ENCODE measurements around the gene ENPP6.
"Not testable (repeated sequence)": the region's sequence is repeated elsewhere in the genome, so short reads cannot be mapped to it uniquely, and the experiment has no call there.

Gene ENPP6

GRCh38 chr4:184148738-184149637 is 68.7 kb downstream of the ENPP6 start:
- no peak for DNase-seq (ENCODE audit: low spot score)

GRCh38 chr4:184147858-184148737 is 69.6 kb downstream of the ENPP6 start:
- DNase-seq (ENCODE audit: low spot score) = peak; percentile 11

GRCh38 chr4:184146951-184147350 is 70.7 kb downstream of the ENPP6 start:
- DNase-seq (ENCODE audit: low spot score) = no peak

- DNase-seq (ENCODE audit: low spot score) = no peak
Measured at GRCh38 chr4:184145596-184145995, 72.1 kb downstream of the ENPP6 start.

GRCh38 chr4:184143770-184144564 is 73.7 kb downstream of the ENPP6 start:
- no peak for DNase-seq (ENCODE audit: low spot score)

- no peak for DNase-seq (ENCODE audit: low spot score)
Measured at GRCh38 chr4:184142121-184143000, 75.3 kb downstream of the ENPP6 start.

GRCh38 chr4:184140901-184141300 is 76.8 kb downstream of the ENPP6 start:
- DNase-seq (ENCODE audit: low spot score) = not testable (repeated sequence)

- no peak for DNase-seq (ENCODE audit: low spot score)
Measured at GRCh38 chr4:184136525-184136924, 81.1 kb downstream of the ENPP6 start.

- no peak for DNase-seq (ENCODE audit: low spot score)
Measured at GRCh38 chr4:184126800-184127199, 90.9 kb downstream of the ENPP6 start.

GRCh38 chr4:184122631-184123408 is 94.9 kb downstream of the ENPP6 start:
- no peak for DNase-seq (ENCODE audit: low spot score)

GRCh38 chr4:184120549-184121127 is 97.0 kb downstream of the ENPP6 start:
- DNase-seq (ENCODE audit: low spot score) = no peak

GRCh38 chr4:184117662-184118199 is 99.9 kb downstream of the ENPP6 start:
- DNase-seq (ENCODE audit: low spot score) = no peak

GRCh38 chr4:184115399-184115798 is 102.3 kb downstream of the ENPP6 start:
- no peak for DNase-seq (ENCODE audit: low spot score)

- DNase-seq (ENCODE audit: low spot score) = no peak
Measured at GRCh38 chr4:184114431-184114830, 103.2 kb downstream of the ENPP6 start.

GRCh38 chr4:184112006-184112550 is 105.6 kb downstream of the ENPP6 start:
- no peak for DNase-seq (ENCODE audit: low spot score)

- DNase-seq (ENCODE audit: low spot score) = no peak
Measured at GRCh38 chr4:184111233-184111832, 106.3 kb downstream of the ENPP6 start.

GRCh38 chr4:184110452-184111224 is 107.0 kb downstream of the ENPP6 start:
- DNase-seq (ENCODE audit: low spot score) = no peak

GRCh38 chr4:184108006-184108501 is 109.6 kb downstream of the ENPP6 start:
- DNase-seq (ENCODE audit: low spot score) = no peak

Data from activated CD4-positive, alpha-beta T cell treated with anti-CD3 and anti-CD28 coated beads, Interleukin-2, Interleukin-4, amounts not matched to agents 100 ng/mL and 50 ng/mL, durations not matched to agents 16 hours and 8 hours (primary cell).